Right atrium auricular region (tissue), 2 donors: ENCODE measurements around the gene XCR1. TPM values are rescaled to one million over a fixed set of nuclear protein-coding genes. Genes with fewer than 3 reads are reported as not detected.
A peak's percentile ranks its signal among the peaks of the same experiment; 100 is the strongest.

Experiments
- DNase-seq: peaks from one replicate; pipeline ENCODE4 v3.0.0-alpha.2; 2019; ENCODE audit warnings: low spot score
- H3K27ac ChIP-seq, 2 donors: fragments of 200-600 bp; sonication (generic); 1 replicate in 1 of 2; 2 replicates in 1 of 2; pipeline ENCODE4 v1.5.1; 2016 to 2019
- H3K27me3 ChIP-seq, 2 donors: fragments of 200-600 bp; sonication (generic); one replicate each; pipeline versions ENCODE4 v1.5.1 to v1.6.0; 2017 to 2019
- H3K36me3 ChIP-seq: fragments of 200-600 bp; sonication (generic); one replicate; pipeline ENCODE4 v1.5.1; 2016
- H3K4me1 ChIP-seq, 2 donors: fragments of 200-600 bp; sonication (generic); one replicate each; pipeline versions ENCODE4 v1.5.1 to v1.6.0; 2017 to 2019
- H3K4me3 ChIP-seq, 2 donors: fragments of 200-600 bp; sonication (generic); 1 replicate in 1 of 2; 2 replicates in 1 of 2; pipeline ENCODE4 v1.5.1; 2017 to 2019; ENCODE audit warnings: mild to moderate bottlenecking in 1 of 2, moderate library complexity in 1 of 2
- H3K9me3 ChIP-seq, 2 donors: fragments of 200-600 bp; sonication (generic); one replicate each; pipeline ENCODE4 v1.5.1; 2019
- CTCF ChIP-seq, 2 donors: fragments of 200-600 bp; sonication (generic); IDR thresholded peaks; one replicate each; pipeline ENCODE4 v1.5.1; 2019; ENCODE audit warnings: antibody characterized with exemption in 2 of 2
- total RNA-seq, 2 donors: library from RNA; depleted of rRNA; stranded (reverse); fragments of >200 nt; gene quantifications; one replicate each; pipeline ENCODE4 v1.1.0, GENCODE V29; 2016

Gene XCR1
- total RNA-seq, 2 donors from 2014 or later = not detected

- Histone ChIP-seq H3K4me1 (peaks cover 0 to 84% of the 10 kb centered on the region in 2 donors), H3K36me3 (peaks cover 42% of the 10 kb centered on the region), H3K27me3 (no peaks in the 10 kb centered on the region), H3K9me3 (no peaks in the 10 kb centered on the region), H3K4me3 (no peak overlapping the region), H3K27ac (peak overlapping the region; percentile 98)
- TF ChIP-seq CTCF (IDR thresholded peaks at IDR 0.05) = no peak
- no peak for DNase-seq
These were observed 41.6 kb downstream of the XCR1 start for GRCh38 chr3:45985532-45986302.

- DNase-seq = no peak
- no peak overlapping the region for H3K4me3 ChIP-seq
These were observed 42.7 kb downstream of the XCR1 start for GRCh38 chr3:45984331-45985312.

GRCh38 chr3:45983770-45984169, 43.5 kb downstream of the XCR1 start:
- H3K36me3 ChIP-seq = peaks cover 59% of the 10 kb centered on the region
- H3K27me3 ChIP-seq = no peaks in the 10 kb centered on the region
- H3K27ac ChIP-seq = peak overlapping the region; percentile 98
- no peak for TF ChIP-seq CTCF (IDR thresholded peaks at IDR 0.05)
- no peak for DNase-seq
- H3K4me3 ChIP-seq = no peak overlapping the region
- H3K9me3 ChIP-seq = no peaks in the 10 kb centered on the region
- peaks cover 0 to 65% of the 10 kb centered on the region in 2 donors for H3K4me1 ChIP-seq

More at GRCh38 chr3:45984331-45985312, 42.7 kb downstream of the XCR1 start:
- peaks cover 52% of the 10 kb centered on the region for H3K36me3 ChIP-seq
- no peaks in the 10 kb centered on the region for H3K9me3 ChIP-seq
- no peak for TF ChIP-seq CTCF (IDR thresholded peaks at IDR 0.05)
- no peaks in the 10 kb centered on the region for H3K27me3 ChIP-seq
- H3K27ac ChIP-seq = peak overlapping the region; percentile 98
- H3K4me1 ChIP-seq = peaks cover 0 to 73% of the 10 kb centered on the region in 2 donors

- no peak for DNase-seq
- Histone ChIP-seq H3K9me3 (no peaks in the 10 kb centered on the region), H3K27me3 (no peaks in the 10 kb centered on the region), H3K27ac (peak overlapping the region in 1 of 2 donors; percentile 41), H3K36me3 (peaks cover 79% of the 10 kb centered on the region), H3K4me3 (no peak overlapping the region), H3K4me1 (peaks cover 0 to 42% of the 10 kb centered on the region in 2 donors)
- no peak for TF ChIP-seq CTCF (IDR thresholded peaks at IDR 0.05)
These were observed 45.8 kb downstream of the XCR1 start for GRCh38 chr3:45981346-45982074.

- H3K27ac ChIP-seq = peak overlapping the region in 1 of 2 donors; percentile 41
- no peak for DNase-seq
- no peaks in the 10 kb centered on the region for H3K27me3 ChIP-seq
- no peaks in the 10 kb centered on the region for H3K9me3 ChIP-seq
- TF ChIP-seq CTCF (IDR thresholded peaks at IDR 0.05) = no peak
- peaks cover 0 to 35% of the 10 kb centered on the region in 2 donors for H3K4me1 ChIP-seq
- peaks cover 85% of the 10 kb centered on the region for H3K36me3 ChIP-seq
- no peak overlapping the region for H3K4me3 ChIP-seq
These were observed 46.5 kb downstream of the XCR1 start for GRCh38 chr3:45980819-45981218.
